ENCODE data around the gene MICAL2. TPM values are rescaled to one million over a fixed set of nuclear protein-coding genes. Genes with fewer than 3 reads are reported as not detected.
"Not testable (repeated sequence)": the region's sequence is repeated elsewhere in the genome, so short reads cannot be mapped to it uniquely, and the experiment has no call there.

The MICAL2 gene
- total and polyA plus RNA-seq, 2 donors (not counting 3 experiments of a cell fraction or from before 2014, with no cell fraction given): 67.6 to 200 TPM

DNA sequence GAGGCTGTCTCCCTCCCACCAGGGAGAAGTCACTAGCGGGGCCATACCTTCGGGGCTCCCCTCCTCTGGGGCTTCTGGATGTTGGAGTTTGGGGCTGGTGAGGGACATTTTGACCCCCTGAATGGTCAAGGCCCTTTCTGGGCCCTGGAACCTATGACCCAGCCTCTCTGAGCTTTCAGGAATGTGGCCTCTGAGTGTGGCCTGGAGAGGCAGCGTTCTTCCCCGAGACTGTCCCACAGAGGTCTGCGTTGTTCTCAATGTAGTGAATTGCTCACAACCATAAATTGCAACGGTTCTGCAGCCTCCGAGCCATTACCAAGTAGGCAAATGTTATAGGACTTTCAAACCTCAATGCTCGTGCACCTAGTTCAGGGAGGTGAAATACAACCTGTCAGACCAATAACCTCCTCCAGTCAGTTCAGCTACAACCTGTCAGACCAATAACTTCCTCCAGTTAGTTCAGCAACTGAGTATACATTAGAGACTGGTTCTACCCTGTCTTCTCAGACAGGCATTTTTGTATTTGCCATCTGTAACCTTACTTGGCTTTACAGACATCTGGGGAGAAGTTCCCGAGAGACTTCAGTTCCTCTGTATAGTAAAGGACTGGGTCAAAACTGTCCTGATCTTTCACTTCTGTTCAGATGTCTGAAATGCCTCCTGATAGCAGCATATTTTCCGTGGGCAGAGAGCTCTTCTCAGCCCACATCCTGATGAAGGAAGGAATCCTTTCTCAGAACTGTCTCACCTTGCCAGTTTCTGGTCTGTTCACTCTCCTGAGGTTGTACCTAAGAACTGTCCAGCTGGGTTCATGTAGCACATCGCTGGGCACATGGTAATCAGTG, 34.2 kb downstream of the MICAL2 start:
- Histone ChIP-seq H3K9me3 (replicated peaks; ENCODE audit: control insufficient read depth, insufficient read depth, low read length) (no peaks in the 10 kb centered on the region), H3K79me2 (ENCODE audit: control insufficient read depth, insufficient read depth, low read length) (peaks cover 46% of the 10 kb centered on the region), H3K27ac (ENCODE audit: insufficient read depth, low read depth, low read length) (no peak overlapping the region), H2AFZ (ENCODE audit: low read depth, low read length) (no peak overlapping the region), H3K36me3 (ENCODE audit: control insufficient read depth in 2 of 2, extremely low read depth in 1 of 2, insufficient read depth in 2 of 2, low read length in 2 of 2) (peaks cover 0 to 2% of the 10 kb centered on the region in 2 experiments), H4K20me1 (replicated peaks; ENCODE audit: control insufficient read depth, extremely low read depth, insufficient read depth, low read length) (no peaks in the 10 kb centered on the region), H3K27me3 (ENCODE audit: control insufficient read depth in 2 of 2, insufficient read depth in 2 of 2, low read length in 2 of 2) (no peaks in the 10 kb centered on the region), H3K4me2 (ENCODE audit: insufficient read depth, low read length) (no peak overlapping the region), H3K9me1 (replicated peaks; ENCODE audit: control insufficient read depth, extremely low read depth, insufficient read depth, low read length) (no peaks in the 10 kb centered on the region), H3K4me1 (ENCODE audit: control insufficient read depth, extremely low read depth, insufficient read depth, low read length) (peaks cover 4% of the 10 kb centered on the region), H3K4me3 (replicated peaks in 1 of 3; ENCODE audit: insufficient read depth in 1 of 3, low read depth in 1 of 3, low read length in 3 of 3) (no peak overlapping the region), H3K9ac (replicated peaks; ENCODE audit: extremely low read depth, insufficient read depth, low read length) (no peak overlapping the region)
- FAIRE-seq: no peak
- dilution Hi-C loops (cut with MboI; ENCODE audit: extremely low pct_ligation_motif_present, low sequenced_read_pairs): no loop called here
- no TSS peak for BruUV-seq (replicated peaks)
- intact Hi-C loops (cut with micrococcal nuclease): no loop called here
- DNase-seq (ENCODE audit: low read depth, low spot score): no peak
- ChIA-PET CTCF (interaction anchor here (1.0 kb wide), 1 partner anchor 10 kb away, joined by 3 read pairs; no protein-coding TSS in a partner anchor), POLR2A (no interaction called here)
- TF ChIP-seq, protein P1, sequence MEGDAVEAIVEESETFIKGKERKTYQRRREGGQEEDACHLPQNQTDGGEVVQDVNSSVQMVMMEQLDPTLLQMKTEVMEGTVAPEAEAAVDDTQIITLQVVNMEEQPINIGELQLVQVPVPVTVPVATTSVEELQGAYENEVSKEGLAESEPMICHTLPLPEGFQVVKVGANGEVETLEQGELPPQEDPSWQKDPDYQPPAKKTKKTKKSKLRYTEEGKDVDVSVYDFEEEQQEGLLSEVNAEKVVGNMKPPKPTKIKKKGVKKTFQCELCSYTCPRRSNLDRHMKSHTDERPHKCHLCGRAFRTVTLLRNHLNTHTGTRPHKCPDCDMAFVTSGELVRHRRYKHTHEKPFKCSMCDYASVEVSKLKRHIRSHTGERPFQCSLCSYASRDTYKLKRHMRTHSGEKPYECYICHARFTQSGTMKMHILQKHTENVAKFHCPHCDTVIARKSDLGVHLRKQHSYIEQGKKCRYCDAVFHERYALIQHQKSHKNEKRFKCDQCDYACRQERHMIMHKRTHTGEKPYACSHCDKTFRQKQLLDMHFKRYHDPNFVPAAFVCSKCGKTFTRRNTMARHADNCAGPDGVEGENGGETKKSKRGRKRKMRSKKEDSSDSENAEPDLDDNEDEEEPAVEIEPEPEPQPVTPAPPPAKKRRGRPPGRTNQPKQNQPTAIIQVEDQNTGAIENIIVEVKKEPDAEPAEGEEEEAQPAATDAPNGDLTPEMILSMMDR (IDR thresholded peaks at IDR 0.05; ENCODE audit: extremely low read depth in 1 of 2, insufficient read depth in 1 of 2, low read depth in 1 of 2, low read length in 2 of 2): no peak
- TF ChIP-seq, protein P2, sequence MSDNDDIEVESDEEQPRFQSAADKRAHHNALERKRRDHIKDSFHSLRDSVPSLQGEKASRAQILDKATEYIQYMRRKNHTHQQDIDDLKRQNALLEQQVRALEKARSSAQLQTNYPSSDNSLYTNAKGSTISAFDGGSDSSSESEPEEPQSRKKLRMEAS (IDR thresholded peaks at IDR 0.05; ENCODE audit: insufficient read depth, insufficient read length): no peak
- TF ChIP-seq JUN (IDR thresholded peaks at IDR 0.05; ENCODE audit: borderline replicate concordance, insufficient read depth, insufficient read length, low read depth): no peak

DNA sequence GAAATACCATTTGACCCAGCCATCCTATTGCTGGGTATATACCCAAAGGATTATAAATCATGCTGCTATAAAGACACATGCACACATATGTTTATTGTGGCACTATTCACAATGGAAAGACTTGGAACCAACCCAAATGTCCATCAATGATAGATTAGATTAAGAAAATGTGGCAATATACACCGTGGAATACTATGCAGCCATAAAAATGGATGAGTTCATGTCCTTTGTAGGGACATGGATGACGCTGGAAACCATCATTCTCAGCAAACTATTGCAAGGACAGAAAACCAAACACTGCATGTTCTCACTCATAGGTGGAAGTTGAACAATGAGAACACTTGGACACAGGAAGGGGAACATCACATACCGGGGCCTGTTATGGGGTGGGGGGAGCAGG, 36.3 kb downstream of the MICAL2 start:
- FAIRE-seq; H3K27me3 ChIP-seq (ENCODE audit: control insufficient read depth in 2 of 2, insufficient read depth in 2 of 2, low read length in 2 of 2); H3K9me3 ChIP-seq (replicated peaks; ENCODE audit: control insufficient read depth, insufficient read depth, low read length); CTCF ChIA-PET; H4K20me1 ChIP-seq (replicated peaks; ENCODE audit: control insufficient read depth, extremely low read depth, insufficient read depth, low read length); POLR2A ChIA-PET; H3K4me3 ChIP-seq (replicated peaks in 1 of 3; ENCODE audit: insufficient read depth in 1 of 3, low read depth in 1 of 3, low read length in 3 of 3); H2AFZ ChIP-seq (ENCODE audit: low read depth, low read length); H3K9me1 ChIP-seq (replicated peaks; ENCODE audit: control insufficient read depth, extremely low read depth, insufficient read depth, low read length); H3K27ac ChIP-seq (ENCODE audit: insufficient read depth, low read depth, low read length); H3K4me2 ChIP-seq (ENCODE audit: insufficient read depth, low read length); intact Hi-C loops (cut with micrococcal nuclease); H3K9ac ChIP-seq (replicated peaks; ENCODE audit: extremely low read depth, insufficient read depth, low read length); BruUV-seq (replicated peaks); DNase-seq (ENCODE audit: low read depth, low spot score); H3K36me3 ChIP-seq (ENCODE audit: control insufficient read depth in 2 of 2, extremely low read depth in 1 of 2, insufficient read depth in 2 of 2, low read length in 2 of 2); dilution Hi-C loops (cut with MboI; ENCODE audit: extremely low pct_ligation_motif_present, low sequenced_read_pairs); H3K4me1 ChIP-seq (ENCODE audit: control insufficient read depth, extremely low read depth, insufficient read depth, low read length): not testable (repeated sequence)
- H3K79me2 ChIP-seq (ENCODE audit: control insufficient read depth, insufficient read depth, low read length): peaks cover 45% of the 10 kb centered on the region

Data from endothelial cell of umbilical vein (primary cell).